D721Med (cell line): ENCODE data around the gene MPRIP.

ENCODE experiments used
- DNase-seq: peaks from one replicate; pipeline ENCODE4 v3.0.0; 2011; ENCODE audit warnings: low spot score; ENCODE audit not compliant: insufficient read length
- FAIRE-seq: peaks from 2 replicates; lab custom pipeline; 2011; peaks lifted over from hg19 to GRCh38; lab: Jason Lieb, UNC
- TF ChIP-seq, protein P1 (sequence below): IDR thresholded peaks from 2 replicates; pipeline ENCODE4 v1.5.1; 2012; ENCODE audit warnings: mild to moderate bottlenecking, control low read depth; ENCODE audit not compliant: insufficient read depth; ENCODE audit errors: missing control alignments

The MPRIP gene

DNA sequence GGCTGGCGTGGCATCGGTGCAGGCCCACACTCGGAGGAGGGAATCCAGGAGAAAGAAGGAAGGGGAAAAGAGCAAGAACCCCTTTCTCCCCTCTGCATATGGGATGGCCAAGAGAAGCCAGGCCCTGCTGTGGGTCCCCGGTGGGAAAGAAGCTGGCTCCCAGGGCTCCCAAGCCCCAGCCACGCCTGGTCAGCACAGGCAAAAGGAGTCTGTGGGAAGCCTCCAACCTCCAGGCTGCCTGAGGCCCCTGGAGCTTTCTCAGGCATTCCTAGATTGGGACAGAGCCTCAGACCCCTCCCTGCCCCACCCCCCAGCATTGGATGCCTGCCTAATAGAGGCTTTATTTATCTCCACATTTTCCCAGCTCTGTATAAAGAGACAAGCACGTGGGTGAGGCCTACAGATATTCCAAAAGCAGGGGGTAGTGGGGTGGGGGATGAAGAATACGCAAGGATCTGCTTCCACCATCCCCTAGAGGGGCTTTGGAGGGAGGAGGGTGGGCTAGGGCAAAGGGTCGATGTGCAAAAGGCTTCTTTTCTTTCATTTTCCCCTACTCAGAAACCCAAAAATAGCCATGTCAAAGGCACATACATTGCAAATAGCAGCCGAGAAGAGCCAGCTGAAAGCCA is 56.4 kb downstream of the MPRIP start:
- TF ChIP-seq, protein P1, sequence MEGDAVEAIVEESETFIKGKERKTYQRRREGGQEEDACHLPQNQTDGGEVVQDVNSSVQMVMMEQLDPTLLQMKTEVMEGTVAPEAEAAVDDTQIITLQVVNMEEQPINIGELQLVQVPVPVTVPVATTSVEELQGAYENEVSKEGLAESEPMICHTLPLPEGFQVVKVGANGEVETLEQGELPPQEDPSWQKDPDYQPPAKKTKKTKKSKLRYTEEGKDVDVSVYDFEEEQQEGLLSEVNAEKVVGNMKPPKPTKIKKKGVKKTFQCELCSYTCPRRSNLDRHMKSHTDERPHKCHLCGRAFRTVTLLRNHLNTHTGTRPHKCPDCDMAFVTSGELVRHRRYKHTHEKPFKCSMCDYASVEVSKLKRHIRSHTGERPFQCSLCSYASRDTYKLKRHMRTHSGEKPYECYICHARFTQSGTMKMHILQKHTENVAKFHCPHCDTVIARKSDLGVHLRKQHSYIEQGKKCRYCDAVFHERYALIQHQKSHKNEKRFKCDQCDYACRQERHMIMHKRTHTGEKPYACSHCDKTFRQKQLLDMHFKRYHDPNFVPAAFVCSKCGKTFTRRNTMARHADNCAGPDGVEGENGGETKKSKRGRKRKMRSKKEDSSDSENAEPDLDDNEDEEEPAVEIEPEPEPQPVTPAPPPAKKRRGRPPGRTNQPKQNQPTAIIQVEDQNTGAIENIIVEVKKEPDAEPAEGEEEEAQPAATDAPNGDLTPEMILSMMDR, result no peak
- DNase-seq, result no peak
- no peak for FAIRE-seq

DNA sequence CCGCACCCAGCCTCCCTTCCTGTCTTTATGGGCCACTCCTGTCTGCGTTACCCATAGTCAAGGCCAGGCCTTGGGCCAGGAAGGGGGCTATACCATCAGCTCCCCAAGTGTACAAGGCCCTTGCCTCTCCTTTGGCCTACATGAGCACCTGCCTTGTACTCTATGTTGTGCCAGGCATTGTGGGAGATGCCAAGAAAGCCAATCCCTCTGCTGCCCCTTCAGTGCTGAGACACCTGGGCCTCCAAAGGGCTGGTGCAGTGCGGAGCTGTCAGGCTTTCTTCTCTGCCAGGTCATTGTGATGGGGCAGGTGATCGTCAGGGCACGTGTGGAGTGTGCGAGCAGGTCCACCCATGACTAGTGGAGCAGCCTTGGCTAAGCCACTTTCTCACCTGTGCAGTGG is 59.9 kb downstream of the MPRIP start:
- FAIRE-seq (no peak), DNase-seq (no peak)
- TF ChIP-seq, protein P1, result no peak

DNA sequence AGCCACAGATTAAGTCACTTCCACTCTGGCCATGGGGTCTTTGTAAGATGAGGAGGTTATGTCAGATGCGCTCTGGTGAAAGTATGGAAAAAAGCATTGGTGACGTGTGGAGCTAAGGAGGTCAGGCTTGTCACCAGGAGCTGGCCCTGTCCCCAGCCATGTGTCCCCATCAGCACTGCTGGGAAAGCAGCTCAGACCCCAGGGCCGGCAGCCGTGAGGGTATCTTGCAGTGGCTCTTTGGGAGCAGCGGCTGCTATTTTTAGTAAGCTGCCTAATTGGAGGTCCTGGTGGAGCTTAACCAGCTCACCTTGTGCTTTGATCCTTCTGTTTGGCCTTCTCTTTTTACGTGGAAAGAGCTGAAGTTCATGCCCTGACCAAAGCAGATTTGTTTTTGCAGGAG is 60.9 kb downstream of the MPRIP start:
- FAIRE-seq, result no peak
- TF ChIP-seq, protein P1, result no peak
- no peak for DNase-seq

DNA sequence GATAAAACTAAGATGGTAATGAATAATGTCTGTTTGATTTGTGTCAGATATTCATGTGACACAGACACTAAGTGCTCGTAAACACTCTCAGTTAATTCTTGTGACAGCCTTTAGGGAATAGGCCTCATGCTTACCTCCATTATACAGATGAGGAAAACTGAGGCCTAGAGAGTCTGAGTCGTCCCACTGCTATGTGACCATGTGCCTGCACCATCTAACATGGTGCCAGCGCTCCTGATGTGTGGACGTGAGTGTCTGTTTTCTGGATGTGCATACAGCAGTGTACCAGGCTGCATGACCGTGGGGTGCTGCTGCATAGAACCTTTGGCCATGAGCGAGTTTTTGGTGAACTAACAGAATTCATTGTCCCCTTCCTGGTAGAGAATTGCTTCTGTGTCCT is 61.8 kb downstream of the MPRIP start:
- TF ChIP-seq, protein P1, result no peak
- DNase-seq, result no peak
- no peak for FAIRE-seq

DNA sequence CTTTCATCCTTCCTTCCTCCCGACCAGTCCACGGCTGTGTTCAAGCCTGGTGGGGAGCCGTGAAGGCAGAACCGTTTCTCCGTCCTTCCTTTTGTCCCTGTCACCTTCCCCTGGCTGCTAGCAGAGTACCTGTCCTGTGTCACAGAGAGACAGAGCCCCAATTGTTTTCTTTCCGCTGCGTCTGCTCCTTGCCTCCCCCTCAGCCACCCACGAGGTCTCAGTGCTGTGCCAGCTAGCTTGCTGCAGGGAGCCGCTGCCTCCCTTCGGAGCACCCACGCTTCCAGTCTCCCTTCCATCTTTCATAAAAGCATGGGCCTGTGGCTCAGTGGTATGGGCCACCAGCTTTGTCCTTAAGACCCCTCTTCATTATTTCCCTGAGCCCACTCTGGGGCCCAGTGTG is 62.2 kb downstream of the MPRIP start:
- TF ChIP-seq, protein P1, result no peak
- DNase-seq (no peak), FAIRE-seq (no peak)

DNA sequence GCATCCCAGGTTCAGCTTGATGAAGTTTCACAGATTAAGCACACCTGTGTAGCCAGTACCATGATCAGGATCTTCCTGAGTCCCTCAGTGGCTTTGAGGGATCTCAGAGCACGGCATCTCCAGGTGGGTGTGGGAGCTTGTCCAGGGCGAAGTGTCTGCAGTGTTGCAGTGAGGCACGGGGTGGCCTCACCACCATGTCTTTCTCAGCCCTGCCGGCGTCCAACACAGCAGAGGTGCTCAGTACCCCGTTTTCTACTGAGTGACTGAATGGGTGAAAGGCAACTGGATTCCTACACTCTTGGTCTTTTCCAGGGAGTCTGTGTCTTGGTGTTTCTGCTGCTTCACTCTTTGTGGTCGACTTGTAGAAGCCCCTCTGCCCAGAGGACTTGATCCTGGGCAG is 63.7 kb downstream of the MPRIP start:
- TF ChIP-seq, protein P1, result no peak
- FAIRE-seq (no peak), DNase-seq (no peak)

DNA sequence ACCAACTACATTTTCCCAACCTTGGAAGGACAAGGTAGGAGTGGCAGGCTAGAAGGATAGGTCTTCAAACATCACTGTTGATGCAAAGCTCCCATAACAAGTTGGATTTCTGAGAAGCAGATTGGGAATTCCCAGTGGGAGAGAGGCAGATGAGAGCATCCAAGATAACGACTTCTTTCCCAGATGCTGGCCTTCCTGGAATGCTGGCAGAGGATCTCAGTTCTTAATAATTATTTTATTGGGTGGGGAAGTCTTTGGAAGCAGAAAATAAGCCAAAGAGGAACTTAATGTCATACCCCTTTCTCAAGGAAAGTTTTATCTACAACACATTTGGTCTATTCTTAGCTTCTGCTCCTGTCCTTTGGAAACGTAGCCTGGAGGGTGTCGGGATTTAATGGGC is 64.5 kb downstream of the MPRIP start:
- TF ChIP-seq, protein P1, result no peak
- no peak for FAIRE-seq
- no peak for DNase-seq
